B cell (primary cell): ENCODE measurements around the gene CPD. TPM values are rescaled to one million over a fixed set of nuclear protein-coding genes. Genes with fewer than 3 reads are reported as not detected.

Experiments used
- ATAC-seq: fragments of 200-7000 bp; cut with Tn5 transposase; one replicate; pipeline ENCODE4 v1.10.0; 2021; ENCODE audit warnings: low read depth, mild to moderate bottlenecking, moderate number of reproducible peaks, moderate library complexity
- CTCF ChIA-PET: fragments of 350-600 bp; sonication (Branson Sonifier 250); formaldehyde crosslinking; loops from one replicate; lab custom pipeline; 2021; ENCODE audit warnings: antibody characterized with exemption, inconsistent platforms; lab: Charles Lee
- POLR2A ChIA-PET: fragments of 350-600 bp; sonication (Branson Sonifier 250); formaldehyde crosslinking; loops from one replicate; lab custom pipeline; 2021; ENCODE audit warnings: antibody characterized with exemption; lab: Charles Lee
- DNase-seq: peaks from one replicate; pipeline ENCODE4 v3.0.0; 2013
- H2AFZ ChIP-seq: 2 replicates; pipeline ENCODE4 v1.6.1; 2012; ENCODE audit warnings: mild to moderate bottlenecking, low read depth, low read length; ENCODE audit not compliant: insufficient read depth, poor library complexity, severe bottlenecking
- H3K27ac ChIP-seq, 2 donors: 1 replicate in 1 of 2; 2 replicates in 1 of 2; pipeline ENCODE4 v1.5.1; 2012 to 2013; ENCODE audit warnings: low read length in 2 of 2, mild to moderate bottlenecking in 2 of 2, moderate library complexity in 1 of 2
- H3K27me3 ChIP-seq, 4 experiments: fragments of 200-600 bp in 1 of 4; sonication (generic) in 1 of 4; replicated peaks in 1 of 4; 1 replicate in 2 of 4; 2 replicates in 2 of 4; pipeline versions ENCODE4 v1.6.1 to v1.7.0; 2013 to 2016; ENCODE audit warnings: low read length in 3 of 4, mild to moderate bottlenecking in 2 of 4, mixed read lengths in 1 of 4, moderate library complexity in 1 of 4; ENCODE audit not compliant: insufficient read depth in 4 of 4, control insufficient read depth in 3 of 4; ENCODE audit errors: control extremely low read depth in 1 of 4
- H3K36me3 ChIP-seq, 2 experiments: replicated peaks in 1 of 2; 1 replicate in 1 of 2; 2 replicates in 1 of 2; pipeline versions ENCODE4 v1.6.1 to v1.7.1; 2013; ENCODE audit warnings: low read length in 1 of 2; ENCODE audit not compliant: insufficient read depth in 2 of 2, control insufficient read depth in 1 of 2; ENCODE audit errors: control extremely low read depth in 1 of 2, extremely low read depth in 1 of 2
- H3K4me1 ChIP-seq, 2 donors: fragments of 200-600 bp in 1 of 2; sonication (generic) in 1 of 2; 1 replicate in 1 of 2; 2 replicates in 1 of 2; pipeline versions ENCODE4 v1.5.1 to v1.6.1; 2013 to 2017; ENCODE audit warnings: low read length in 2 of 2; ENCODE audit not compliant: control insufficient read depth in 2 of 2, insufficient read depth in 2 of 2
- H3K4me2 ChIP-seq: replicated peaks from 2 replicates; pipeline ENCODE3; 2012; ENCODE audit warnings: mild to moderate bottlenecking, low read depth, low read length; ENCODE audit not compliant: poor library complexity, severe bottlenecking
- H3K4me3 ChIP-seq, 5 experiments: fragments of 200-600 bp in 1 of 5; sonication (generic) in 1 of 5; 1 replicate in 3 of 5; 2 replicates in 2 of 5; pipeline versions ENCODE4 v1.5.1 to v1.7.0; 2011 to 2016; ENCODE audit warnings: low read length in 4 of 5, mild to moderate bottlenecking in 4 of 5, low read depth in 2 of 5, control low read depth in 1 of 5, moderate library complexity in 1 of 5; ENCODE audit not compliant: insufficient read depth in 1 of 5; ENCODE audit errors: control extremely low read depth in 1 of 5, extremely low read depth in 1 of 5
- H3K79me2 ChIP-seq: fragments of 200-600 bp; sonication (generic); one replicate; pipeline ENCODE4 v1.6.0; 2016; ENCODE audit warnings: low read length; ENCODE audit not compliant: control insufficient read depth, insufficient read depth
- H3K9ac ChIP-seq: fragments of 200-600 bp; sonication (generic); 2 replicates; pipeline ENCODE4 v1.6.1; 2017; ENCODE audit warnings: mild to moderate bottlenecking, low read length, moderate library complexity
- H3K9me3 ChIP-seq, 3 donors: one replicate each; pipeline versions ENCODE4 v1.6.1 to v1.7.1; 2013; ENCODE audit warnings: low read length in 2 of 3; ENCODE audit not compliant: control insufficient read depth in 2 of 3, insufficient read depth in 1 of 3; ENCODE audit errors: control extremely low read depth in 1 of 3
- H4K20me1 ChIP-seq: 2 replicates; pipeline ENCODE4 v1.6.0; 2012; ENCODE audit warnings: mild to moderate bottlenecking, low read length; ENCODE audit not compliant: insufficient read depth, control insufficient read depth, poor library complexity, severe bottlenecking
- H3K27ac Mint-ChIP-seq: one replicate; pipeline ENCODE4 v1.8.0; 2021; ENCODE audit warnings: mixed read lengths
- H3K27me3 Mint-ChIP-seq: one replicate; pipeline ENCODE4 v1.8.0; 2021; ENCODE audit warnings: mixed read lengths
- H3K4me1 Mint-ChIP-seq: one replicate; pipeline ENCODE4 v1.8.0; 2021; ENCODE audit warnings: mixed read lengths
- H3K4me3 Mint-ChIP-seq: one replicate; pipeline ENCODE4 v1.8.0; 2021; ENCODE audit warnings: mixed read lengths
- H3K9me3 Mint-ChIP-seq: one replicate; pipeline ENCODE4 v1.8.0; 2022; ENCODE audit warnings: mixed read lengths; ENCODE audit not compliant: insufficient read depth
- CTCF ChIP-seq: fragments of 200-600 bp; IDR thresholded peaks from one replicate; pipeline ENCODE4 v1.8.0; 2022; ENCODE audit warnings: antibody characterized with exemption, mild to moderate bottlenecking
- EZH2 ChIP-seq: IDR thresholded peaks from 2 replicates; pipeline ENCODE4 v1.6.1; 2012; ENCODE audit warnings: borderline replicate concordance, low read depth, mild to moderate bottlenecking, moderate library complexity, low read length; ENCODE audit not compliant: insufficient read depth, poor library complexity, severe bottlenecking
- WGBS: methylation state at CpG from one replicate; pipeline ENCODE4 v1.1.5; 2013; ENCODE audit warnings: missing lambda C conversion rate; ENCODE audit not compliant: insufficient coverage; 5-methylcytosine and 5-hydroxymethylcytosine counted together
- intact Hi-C: fragments of 100-400 bp; cut with micrococcal nuclease; formaldehyde crosslinking; loops from one replicate; pipeline ENCODE4 v1.10.0; 2022
- polyA plus RNA-seq: library from polyadenylated mRNA; depleted of rRNA; stranded (reverse); fragments of >200 nt; gene quantifications from 2 replicates; pipeline ENCODE4 v1.2.3, GENCODE V29; 2012
- total RNA-seq, 2 donors: library from RNA; stranded (reverse); fragments of 120-200 nt in 1 of 2; gene quantifications; 1 replicate in 1 of 2; 2 replicates in 1 of 2; pipeline versions ENCODE4 v1.2.3 to v1.2.4, GENCODE V29; 2013 to 2022

The CPD gene
- total and polyA plus RNA-seq, 2 donors (not counting 1 experiment from before 2014, with no cell fraction given): 1.5 to 15.6 TPM

GRCh38 chr17:30513346-30513745 lies 134.6 kb downstream of the CPD start:
- H3K27ac Mint-ChIP-seq: no peak overlapping the region
- ATAC-seq: no peak

More at GRCh38 chr17:30513346-30513745, 134.6 kb downstream of the CPD start:
- intact Hi-C loops: no loop called here
- Histone ChIP-seq H3K4me1 (no peaks in the 10 kb centered on the region), H3K9ac (no peak overlapping the region), H3K36me3 (peaks cover 9 to 34% of the 10 kb centered on the region in 2 experiments), H3K4me3 (no peak overlapping the region), H3K79me2 (no peaks in the 10 kb centered on the region), H3K4me2 (no peak overlapping the region), H3K9me3 (no peaks in the 10 kb centered on the region), H3K27ac (no peak overlapping the region), H4K20me1 (peaks cover 6% of the 10 kb centered on the region), H3K27me3 (no peaks in the 10 kb centered on the region), H2AFZ (no peak overlapping the region)
- DNase-seq: no peak
- Mint-ChIP-seq H3K4me3 (no peak overlapping the region), H3K27me3 (no peaks in the 10 kb centered on the region), H3K9me3 (no peaks in the 10 kb centered on the region), H3K4me1 (no peaks in the 10 kb centered on the region)
- CTCF ChIA-PET: interaction anchor here (1.3 kb wide), 1 partner anchor 37 kb away, joined by 3 read pairs; no protein-coding TSS in a partner anchor
- TF ChIP-seq CTCF: no peak
- TF ChIP-seq EZH2: no peak
- 100% methylated on average over 1 of the region's 1 CpG for WGBS
- POLR2A ChIA-PET: no interaction called here
